Cortex of kidney (tissue), 1 donor: Measurements from ENCODE around the gene VSTM2B.

Experiments
- DNase-seq: peaks from one replicate; lab custom pipeline; 2025; lab: John Stamatoyannopoulos, UW

The VSTM2B gene

GRCh38 chr19:29566496-29567054, 40.8 kb downstream of the VSTM2B start:
- no peak for DNase-seq

GRCh38 chr19:29567366-29567915, 41.6 kb downstream of the VSTM2B start:
- no peak for DNase-seq

GRCh38 chr19:29568036-29569025, 42.5 kb downstream of the VSTM2B start:
- no peak for DNase-seq

- no peak for DNase-seq
These were observed 43.5 kb downstream of the VSTM2B start for GRCh38 chr19:29569038-29569911.

GRCh38 chr19:29571181-29571580, 45.4 kb downstream of the VSTM2B start:
- DNase-seq: no peak

GRCh38 chr19:29573486-29573885, 47.7 kb downstream of the VSTM2B start:
- DNase-seq: no peak

GRCh38 chr19:29574510-29574909, 48.7 kb downstream of the VSTM2B start:
- DNase-seq: no peak

- DNase-seq: no peak
These were observed 50.3 kb downstream of the VSTM2B start for GRCh38 chr19:29576046-29576606.

- DNase-seq: no peak
These were observed 51.2 kb downstream of the VSTM2B start for GRCh38 chr19:29576761-29577648.

GRCh38 chr19:29577649-29577963, 51.8 kb downstream of the VSTM2B start:
- DNase-seq: no peak

- DNase-seq: no peak
These were observed 52.6 kb downstream of the VSTM2B start for GRCh38 chr19:29578349-29578748.

- DNase-seq: no peak
These were observed 53.6 kb downstream of the VSTM2B start for GRCh38 chr19:29579308-29579910.

GRCh38 chr19:29581398-29581797, 55.6 kb downstream of the VSTM2B start:
- DNase-seq: no peak

GRCh38 chr19:29583196-29583999, 57.6 kb downstream of the VSTM2B start:
- no peak for DNase-seq

GRCh38 chr19:29586401-29586800, 60.6 kb downstream of the VSTM2B start:
- DNase-seq: no peak

GRCh38 chr19:29587059-29587458, 61.3 kb downstream of the VSTM2B start:
- no peak for DNase-seq

- no peak for DNase-seq
These were observed 61.8 kb downstream of the VSTM2B start for GRCh38 chr19:29587518-29587986.

- no peak for DNase-seq
These were observed 62.3 kb downstream of the VSTM2B start for GRCh38 chr19:29588095-29588494.

GRCh38 chr19:29590278-29590677, 64.5 kb downstream of the VSTM2B start:
- no peak for DNase-seq
